ENCODE results near the gene ZNF557. TPM values are rescaled to one million over a fixed set of nuclear protein-coding genes. Genes with fewer than 3 reads are reported as not detected.

ZNF557 gene
- total and polyA plus RNA-seq, 2 of the 8 experiments (the other 6 are each of a cell fraction or from before 2014, with no cell fraction given), result 1.4 to 7.4 TPM

GRCh38 chr19:7072541-7072940 lies 3.0 kb downstream of the ZNF557 start:
- Histone ChIP-seq H3K9ac (replicated peaks in 1 of 4; ENCODE audit: extremely low read depth in 1 of 4, low read depth in 3 of 4, low read length in 3 of 4) (no peak overlapping the region), H3K4ac (replicated peaks; ENCODE audit: insufficient read length, low read depth, low read length) (no peak overlapping the region), H3K4me2 (ENCODE audit: insufficient read depth in 1 of 2, low read depth in 2 of 2, low read length in 2 of 2) (no peak overlapping the region), H3K4me1 (replicated peaks in 1 of 4; ENCODE audit: control insufficient read depth in 3 of 4, insufficient read depth in 4 of 4, low read length in 3 of 4) (no peaks in the 10 kb centered on the region), H3K79me1 (ENCODE audit: low read depth, low read length) (no peaks in the 10 kb centered on the region), H3K14ac (ENCODE audit: insufficient read length) (no peak overlapping the region), H2BK12ac (ENCODE audit: low read depth, low read length) (no peak overlapping the region), H3K4me3 (ENCODE audit: extremely low read depth in 1 of 4, insufficient read depth in 2 of 4, low read depth in 3 of 4, low read length in 4 of 4) (no peak overlapping the region), H2BK120ac (replicated peaks; ENCODE audit: low read depth, low read length) (no peak overlapping the region), H2AK5ac (ENCODE audit: low read depth, low read length) (no peak overlapping the region), H3K56ac (replicated peaks; ENCODE audit: insufficient read length, low read depth, low read length) (no peak overlapping the region), H3K27me3 (replicated peaks in 1 of 4; ENCODE audit: control insufficient read depth in 3 of 4, extremely low read depth in 1 of 4, insufficient read depth in 3 of 4, low read length in 3 of 4) (no peaks in the 10 kb centered on the region), H3K23ac (ENCODE audit: insufficient read length) (no peak overlapping the region), H3K27ac (ENCODE audit: low read depth, low read length) (no peak overlapping the region), H3K9me3 (ENCODE audit: insufficient read depth in 2 of 2, low read depth in 1 of 2, low read length in 1 of 2) (peaks cover 4 to 17% of the 10 kb centered on the region in 2 experiments; a peak in 3 of 4 replicates), H4K20me1 (replicated peaks in 1 of 2; ENCODE audit: control insufficient read depth in 1 of 2, insufficient read depth in 2 of 2, low read length in 2 of 2) (no peaks in the 10 kb centered on the region), H2BK20ac (ENCODE audit: low read length) (no peak overlapping the region), H2AFZ (ENCODE audit: low read length) (no peak overlapping the region), H4K8ac (ENCODE audit: extremely low read depth, insufficient read depth, low read length) (no peak overlapping the region), H2BK15ac (ENCODE audit: low read length) (no peak overlapping the region), H3K23me2 (ENCODE audit: low read depth, low read length) (peaks cover 2% of the 10 kb centered on the region; the same call in 1 of the 2 replicates), H3K18ac (ENCODE audit: extremely low read depth, low read length) (no peak overlapping the region), H3K36me3 (ENCODE audit: control insufficient read depth in 2 of 4, insufficient read depth in 4 of 4, low read length in 3 of 4) (peaks cover 12 to 52% (median 35%) of the 10 kb centered on the region in 4 experiments), H3K79me2 (ENCODE audit: control insufficient read depth in 1 of 2, insufficient read depth in 2 of 2, low read length in 2 of 2) (peaks cover 0 to 8% of the 10 kb centered on the region in 2 experiments; a peak in 2 of 4 replicates), H4K5ac (ENCODE audit: insufficient read length, low read depth, low read length) (no peak overlapping the region), H4K91ac (replicated peaks; ENCODE audit: insufficient read length, low read length) (no peak overlapping the region), H2BK5ac (ENCODE audit: low read depth, low read length) (no peak overlapping the region)
- POLR2A ChIA-PET (ENCODE audit: partially characterized antibody), result interaction anchor here (1.4 kb wide), 1 partner anchor 9 kb away, joined by 4 read pairs; no protein-coding TSS in a partner anchor
- DNase-seq (ENCODE audit: low read depth in 1 of 2, low spot score in 2 of 2), result no peak
- FAIRE-seq, result no peak
- 88 to 100% methylated on average over 1 to 6 of the region's 6 CpGs for WGBS, 2 experiments (ENCODE audit: extremely low coverage in 1 of 2, insufficient coverage in 1 of 2, insufficient read length in 1 of 2, insufficient replicate concordance in 2 of 2, low coverage in 1 of 2, low lambda C conversion rate in 2 of 2, missing lambda C conversion rate in 1 of 2)
- TF ChIP-seq MAX (IDR thresholded peaks at IDR 0.05) (no peak), BRCA1 (IDR thresholded peaks at IDR 0.05; ENCODE audit: low read depth, low read length) (no peak), NRF1 (IDR thresholded peaks at IDR 0.05; ENCODE audit: low read depth, low read length) (no peak), SIX5 (IDR thresholded peaks at IDR 0.05; ENCODE audit: low read depth, low read length) (no peak), CBX5 (IDR thresholded peaks at IDR 0.05; ENCODE audit: low read depth, low read length) (no peak), SP1 (IDR thresholded peaks at IDR 0.05; ENCODE audit: low read depth, low read length) (no peak), KDM5A (IDR thresholded peaks at IDR 0.05; ENCODE audit: low read length) (no peak), SIN3A (conservative IDR thresholded peaks at IDR 0.05 in 1 of 2, IDR thresholded peaks at IDR 0.05 in 1 of 2; ENCODE audit: low read depth in 1 of 2, low read length in 2 of 2) (no peak)
- CTCF ChIA-PET (ENCODE audit: partially characterized antibody), result no interaction called here

All from H1 (cell line).